Stimulated activated CD4-positive, alpha-beta T cell treated with anti-CD3 and anti-CD28 coated beads, Interleukin-15, amount 100 ng/mL, for 24 hours (primary cell): ENCODE results near the gene MED13L.
"Not testable (repeated sequence)": the region's sequence is repeated elsewhere in the genome, so short reads cannot be mapped to it uniquely, and the experiment has no call there.

Source experiments
- DNase-seq: peaks from one replicate; pipeline ENCODE4 v3.0.0-alpha.2; 2020

The MED13L gene

GRCh38 chr12:116043659-116044535, 233.6 kb downstream of the MED13L start:
- no peak for DNase-seq

GRCh38 chr12:116040402-116040801, 237.1 kb downstream of the MED13L start:
- no peak for DNase-seq

- no peak for DNase-seq
Observed at GRCh38 chr12:116039081-116039480, 238.4 kb downstream of the MED13L start.

GRCh38 chr12:116037941-116038837, 239.3 kb downstream of the MED13L start:
- DNase-seq, result no peak

- no peak for DNase-seq
Observed at GRCh38 chr12:116033765-116034164, 243.7 kb downstream of the MED13L start.

- not testable (repeated sequence) for DNase-seq
Observed at GRCh38 chr12:116031624-116032023, 245.9 kb downstream of the MED13L start.

- no peak for DNase-seq
Observed at GRCh38 chr12:116028619-116029018, 248.9 kb downstream of the MED13L start.

- DNase-seq, result no peak
Observed at GRCh38 chr12:116027551-116027821, 250.0 kb downstream of the MED13L start.

GRCh38 chr12:116026768-116027550, 250.5 kb downstream of the MED13L start:
- no peak for DNase-seq

- DNase-seq, result no peak
Observed at GRCh38 chr12:116026346-116026745, 251.1 kb downstream of the MED13L start.

GRCh38 chr12:116024769-116025168, 252.7 kb downstream of the MED13L start:
- no peak for DNase-seq

- no peak for DNase-seq
Observed at GRCh38 chr12:116019415-116019814, 258.1 kb downstream of the MED13L start.

- no peak for DNase-seq
Observed at GRCh38 chr12:116018282-116018681, 259.2 kb downstream of the MED13L start.

GRCh38 chr12:116015525-116015924, 262.0 kb downstream of the MED13L start:
- no peak for DNase-seq

- DNase-seq, result no peak
Observed at GRCh38 chr12:116012757-116013156, 264.7 kb downstream of the MED13L start.

GRCh38 chr12:116011217-116011616, 266.3 kb downstream of the MED13L start:
- DNase-seq, result no peak

GRCh38 chr12:116010467-116010866, 267.0 kb downstream of the MED13L start:
- DNase-seq, result no peak

GRCh38 chr12:116009805-116010204, 267.7 kb downstream of the MED13L start:
- no peak for DNase-seq

GRCh38 chr12:116006141-116006540, 271.4 kb downstream of the MED13L start:
- DNase-seq, result no peak

GRCh38 chr12:116002890-116003536, 274.5 kb downstream of the MED13L start:
- no peak for DNase-seq

GRCh38 chr12:116000252-116000651, 277.2 kb downstream of the MED13L start:
- DNase-seq, result no peak

GRCh38 chr12:115999582-115999981, 277.9 kb downstream of the MED13L start:
- DNase-seq, result no peak
